Posterior cingulate gyrus (tissue), 11 donors: Measurements from ENCODE around the gene DNASE1L3.
"Not testable (repeated sequence)": the region's sequence is repeated elsewhere in the genome, so short reads cannot be mapped to it uniquely, and the experiment has no call there.

Experiments used
- DNase-seq, 10 donors: peaks; one replicate each; pipeline versions ENCODE4 v3.0.0 to v3.0.0-alpha.2; 2020 to 2021; ENCODE audit warnings: mixed read lengths in 3 of 10
- intact Hi-C: fragments of 100-400 bp; cut with DNase I; formaldehyde crosslinking; loops from one replicate; pipeline ENCODE4 v1.15.1; 2023

Gene DNASE1L3

GRCh38 chr3:58236527-58237237, 25.9 kb upstream of the DNASE1L3 start:
- intact Hi-C loops = loop anchor here (1.0 to 5.0 kb wide), 2 partner anchors 49 to 64 kb away; no protein-coding TSS in a partner anchor

GRCh38 chr3:58235970-58236369, 25.2 kb upstream of the DNASE1L3 start:
- no peak for DNase-seq
- intact Hi-C loops = loop anchor here (5.0 kb wide), 1 partner anchor 49 kb away; no protein-coding TSS in a partner anchor

More at GRCh38 chr3:58236527-58237237, 25.9 kb upstream of the DNASE1L3 start:
- DNase-seq = peak in 2 of 10 donors; percentile 22 to 85

- intact Hi-C loops = no loop called here
- peak in 2 of 10 donors; percentile 45 to 79 for DNase-seq
Observed at GRCh38 chr3:58234516-58234931, 23.8 kb upstream of the DNASE1L3 start.

- DNase-seq = no peak
- intact Hi-C loops = no loop called here
Observed at GRCh38 chr3:58231666-58232065, 20.9 kb upstream of the DNASE1L3 start.

GRCh38 chr3:58230876-58231552, 20.2 kb upstream of the DNASE1L3 start:
- intact Hi-C loops = no loop called here
- DNase-seq = no peak

- DNase-seq, intact Hi-C loops: not testable (repeated sequence)
Observed at GRCh38 chr3:58227933-58228332, 17.2 kb upstream of the DNASE1L3 start.

GRCh38 chr3:58223855-58224254, 13.1 kb upstream of the DNASE1L3 start:
- DNase-seq = peak in 1 of 10 donors; percentile 39
- intact Hi-C loops = no loop called here

- peak in 1 of 10 donors; percentile 50 for DNase-seq
- intact Hi-C loops = no loop called here
Observed at GRCh38 chr3:58222161-58222724, 11.5 kb upstream of the DNASE1L3 start.

- no peak for DNase-seq
- intact Hi-C loops = no loop called here
Observed at GRCh38 chr3:58218904-58219303, 8.1 kb upstream of the DNASE1L3 start.

GRCh38 chr3:58217209-58217811, 6.5 kb upstream of the DNASE1L3 start:
- intact Hi-C loops = no loop called here
- peak; percentile 34 to 95 (median 62) for DNase-seq

GRCh38 chr3:58216496-58217195, 5.9 kb upstream of the DNASE1L3 start:
- no peak for DNase-seq
- intact Hi-C loops = no loop called here

- no peak for DNase-seq
- intact Hi-C loops = no loop called here
Observed at GRCh38 chr3:58215317-58216025, 4.7 kb upstream of the DNASE1L3 start.

GRCh38 chr3:58214484-58215316, 3.9 kb upstream of the DNASE1L3 start:
- no peak for DNase-seq
- intact Hi-C loops = no loop called here

GRCh38 chr3:58209933-58210332, 839 bp downstream of the DNASE1L3 start:
- DNase-seq = no peak
- intact Hi-C loops = no loop called here

GRCh38 chr3:58207954-58208353, 2.8 kb downstream of the DNASE1L3 start:
- intact Hi-C loops = no loop called here
- no peak for DNase-seq

- intact Hi-C loops = no loop called here
Observed at GRCh38 chr3:58206406-58207011, 4.3 kb downstream of the DNASE1L3 start.

GRCh38 chr3:58205981-58206380, 4.8 kb downstream of the DNASE1L3 start:
- no peak for DNase-seq
- intact Hi-C loops = no loop called here

More at GRCh38 chr3:58206406-58207011, 4.3 kb downstream of the DNASE1L3 start:
- peak in 2 of 10 donors; percentile 14 to 32 for DNase-seq

- DNase-seq = no peak
- intact Hi-C loops = no loop called here
Observed at GRCh38 chr3:58204720-58205119, 6.1 kb downstream of the DNASE1L3 start.
